ENCODE data around the gene ABHD16B.

DNA sequence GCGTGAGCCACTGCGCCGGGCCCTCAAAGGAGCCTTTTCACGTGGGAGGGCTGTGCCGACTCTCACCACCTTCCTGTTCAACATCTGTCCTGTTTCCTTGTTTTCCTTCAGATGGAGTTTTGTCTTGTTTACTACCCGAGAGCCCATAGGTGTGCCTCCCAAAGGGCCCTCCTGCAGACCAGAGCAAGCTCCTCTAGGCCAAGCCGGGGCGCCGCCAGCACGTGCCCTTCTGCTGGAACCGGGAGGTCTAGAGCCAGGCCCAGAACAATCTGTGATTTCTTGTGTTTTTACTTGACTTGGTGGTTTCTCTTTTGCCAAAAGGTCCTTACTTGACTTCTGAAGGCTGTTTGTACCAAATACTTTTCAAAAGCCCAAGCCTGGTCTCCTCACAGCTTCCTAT lies 25.6 kb downstream of the ABHD16B start:
- TF ChIP-seq POLR2A (IDR thresholded peaks at IDR 0.05; ENCODE audit: insufficient read depth in 1 of 2, low read depth in 2 of 2, low read length in 2 of 2) (no peak), RBM39 (IDR thresholded peaks at IDR 0.05; ENCODE audit: low read depth, low read length, poor library complexity, severe bottlenecking) (no peak), CAMTA2 (CRISPR knock-in tag; IDR thresholded peaks at IDR 0.05; ENCODE audit: borderline replicate concordance) (no peak), ZNF350 (CRISPR knock-in tag; IDR thresholded peaks at IDR 0.05; ENCODE audit: borderline replicate concordance, low read depth) (no peak), ZNF383 (CRISPR knock-in tag; IDR thresholded peaks at IDR 0.05; ENCODE audit: borderline replicate concordance) (no peak), ZFP36L2 (CRISPR knock-in tag; IDR thresholded peaks at IDR 0.05) (no peak), TBX3 (IDR thresholded peaks at IDR 0.05; ENCODE audit: borderline replicate concordance) (no peak), NFIC (IDR thresholded peaks at IDR 0.05; ENCODE audit: low read length) (no peak), SUZ12 (IDR thresholded peaks at IDR 0.05; ENCODE audit: low read depth, low read length) (no peak), RFX5 (IDR thresholded peaks at IDR 0.05; ENCODE audit: low read depth, low read length) (no peak), MYC (CRISPR knock-in tag; IDR thresholded peaks at IDR 0.05; ENCODE audit: borderline replicate concordance) (no peak), ESRRA (CRISPR knock-in tag; IDR thresholded peaks at IDR 0.05; ENCODE audit: low read depth) (no peak)
- TF ChIP-seq, protein P1, sequence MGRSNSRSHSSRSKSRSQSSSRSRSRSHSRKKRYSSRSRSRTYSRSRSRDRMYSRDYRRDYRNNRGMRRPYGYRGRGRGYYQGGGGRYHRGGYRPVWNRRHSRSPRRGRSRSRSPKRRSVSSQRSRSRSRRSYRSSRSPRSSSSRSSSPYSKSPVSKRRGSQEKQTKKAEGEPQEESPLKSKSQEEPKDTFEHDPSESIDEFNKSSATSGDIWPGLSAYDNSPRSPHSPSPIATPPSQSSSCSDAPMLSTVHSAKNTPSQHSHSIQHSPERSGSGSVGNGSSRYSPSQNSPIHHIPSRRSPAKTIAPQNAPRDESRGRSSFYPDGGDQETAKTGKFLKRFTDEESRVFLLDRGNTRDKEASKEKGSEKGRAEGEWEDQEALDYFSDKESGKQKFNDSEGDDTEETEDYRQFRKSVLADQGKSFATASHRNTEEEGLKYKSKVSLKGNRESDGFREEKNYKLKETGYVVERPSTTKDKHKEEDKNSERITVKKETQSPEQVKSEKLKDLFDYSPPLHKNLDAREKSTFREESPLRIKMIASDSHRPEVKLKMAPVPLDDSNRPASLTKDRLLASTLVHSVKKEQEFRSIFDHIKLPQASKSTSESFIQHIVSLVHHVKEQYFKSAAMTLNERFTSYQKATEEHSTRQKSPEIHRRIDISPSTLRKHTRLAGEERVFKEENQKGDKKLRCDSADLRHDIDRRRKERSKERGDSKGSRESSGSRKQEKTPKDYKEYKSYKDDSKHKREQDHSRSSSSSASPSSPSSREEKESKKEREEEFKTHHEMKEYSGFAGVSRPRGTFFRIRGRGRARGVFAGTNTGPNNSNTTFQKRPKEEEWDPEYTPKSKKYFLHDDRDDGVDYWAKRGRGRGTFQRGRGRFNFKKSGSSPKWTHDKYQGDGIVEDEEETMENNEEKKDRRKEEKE (IDR thresholded peaks at IDR 0.05) = no peak
- TF ChIP-seq, protein P2, sequence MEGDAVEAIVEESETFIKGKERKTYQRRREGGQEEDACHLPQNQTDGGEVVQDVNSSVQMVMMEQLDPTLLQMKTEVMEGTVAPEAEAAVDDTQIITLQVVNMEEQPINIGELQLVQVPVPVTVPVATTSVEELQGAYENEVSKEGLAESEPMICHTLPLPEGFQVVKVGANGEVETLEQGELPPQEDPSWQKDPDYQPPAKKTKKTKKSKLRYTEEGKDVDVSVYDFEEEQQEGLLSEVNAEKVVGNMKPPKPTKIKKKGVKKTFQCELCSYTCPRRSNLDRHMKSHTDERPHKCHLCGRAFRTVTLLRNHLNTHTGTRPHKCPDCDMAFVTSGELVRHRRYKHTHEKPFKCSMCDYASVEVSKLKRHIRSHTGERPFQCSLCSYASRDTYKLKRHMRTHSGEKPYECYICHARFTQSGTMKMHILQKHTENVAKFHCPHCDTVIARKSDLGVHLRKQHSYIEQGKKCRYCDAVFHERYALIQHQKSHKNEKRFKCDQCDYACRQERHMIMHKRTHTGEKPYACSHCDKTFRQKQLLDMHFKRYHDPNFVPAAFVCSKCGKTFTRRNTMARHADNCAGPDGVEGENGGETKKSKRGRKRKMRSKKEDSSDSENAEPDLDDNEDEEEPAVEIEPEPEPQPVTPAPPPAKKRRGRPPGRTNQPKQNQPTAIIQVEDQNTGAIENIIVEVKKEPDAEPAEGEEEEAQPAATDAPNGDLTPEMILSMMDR (CRISPR knock-in tag; IDR thresholded peaks at IDR 0.05) = no peak

Measured in HepG2 (cell line).